K562 (cell line): ENCODE data around the gene COG4. TPM values are rescaled to one million over a fixed set of nuclear protein-coding genes. Genes with fewer than 3 reads are reported as not detected.

Experiments
- ATF1 ChIP-seq, 2 experiments: fragments of 450-650 bp in 1 of 2; IDR thresholded peaks; 2 replicates each; pipeline ENCODE4 v1.6.1; 2016; ENCODE audit warnings: missing compliant biosample characterization in 1 of 2, missing genetic modification characterization in 1 of 2
- ATF6 ChIP-seq: sonication (generic); formaldehyde crosslinking; IDR thresholded peaks from 2 replicates; pipeline ENCODE4 v1.4.0; 2020; ENCODE audit warnings: mild to moderate bottlenecking, missing genetic modification reagents
- CXXC5 ChIP-seq: fragments of 250-450 bp; sonication (Bioruptor Pico); IDR thresholded peaks from 2 replicates; pipeline ENCODE4 v1.8.0; 2022; ENCODE audit warnings: inconsistent platforms, mild to moderate bottlenecking, moderate library complexity
- E2F8 ChIP-seq: fragments of 450-650 bp; IDR thresholded peaks from 2 replicates; pipeline ENCODE4 v1.7.1; 2018; ENCODE audit warnings: mild to moderate bottlenecking, low read depth; ENCODE audit not compliant: partially characterized antibody
- ETV6 ChIP-seq, 3 experiments: fragments of 150-350 bp in 1 of 3; sonication (generic) in 1 of 3; formaldehyde crosslinking in 1 of 3; IDR thresholded peaks; 2 replicates each; pipeline versions ENCODE4 v1.6.1 to v1.8.0; 2014 to 2022; ENCODE audit warnings: borderline replicate concordance in 2 of 3, low read depth in 2 of 3, antibody characterized with exemption in 1 of 3, low read length in 1 of 3, mild to moderate bottlenecking in 1 of 3, missing genetic modification reagents in 1 of 3
- FOXJ3 ChIP-seq: sonication (generic); formaldehyde crosslinking; IDR thresholded peaks from 2 replicates; pipeline ENCODE4 v1.4.0; 2020; ENCODE audit warnings: mild to moderate bottlenecking, missing genetic modification reagents
- HDAC3 ChIP-seq: fragments of 450-650 bp; IDR thresholded peaks from 2 replicates; pipeline ENCODE4 v1.6.1; 2018; ENCODE audit warnings: borderline replicate concordance, mild to moderate bottlenecking, moderate library complexity; ENCODE audit not compliant: partially characterized antibody
- ID3 ChIP-seq, 2 experiments: fragments of 250-450 bp in 1 of 2; fragments of 450-650 bp in 1 of 2; sonication (Bioruptor Pico) in 1 of 2; IDR thresholded peaks; 2 replicates each; pipeline versions ENCODE4 v1.6.1 to v1.8.0; 2016 to 2021; ENCODE audit warnings: mild to moderate bottlenecking in 2 of 2, moderate library complexity in 2 of 2, missing compliant biosample characterization in 1 of 2, missing genetic modification characterization in 1 of 2
- KDM4B ChIP-seq, 2 experiments: fragments of 450-650 bp in 1 of 2; sonication (generic) in 1 of 2; IDR thresholded peaks; 2 replicates each; pipeline ENCODE4 v1.6.1; 2016 to 2017; ENCODE audit warnings: borderline replicate concordance in 2 of 2, antibody characterized with exemption in 1 of 2, low read depth in 1 of 2, mild to moderate bottlenecking in 1 of 2
- MTA2 ChIP-seq: fragments of 450-650 bp; IDR thresholded peaks from 2 replicates; pipeline ENCODE4 v1.6.1; 2016; ENCODE audit warnings: low read depth
- SIRT6 ChIP-seq: IDR thresholded peaks from one replicate; pipeline ENCODE4 v1.6.1; 2012; ENCODE audit warnings: low read depth, mild to moderate bottlenecking, control low read depth, inconsistent platforms, low read length, moderate library complexity
- SMARCC2 ChIP-seq: fragments of 450-650 bp; IDR thresholded peaks from 2 replicates; pipeline ENCODE4 v1.6.1; 2017; ENCODE audit warnings: antibody characterized with exemption, moderate library complexity, mild to moderate bottlenecking, low read depth
- ZNF12 ChIP-seq: sonication (generic); formaldehyde crosslinking; IDR thresholded peaks from 2 replicates; pipeline ENCODE4 v1.4.0; 2020; ENCODE audit warnings: mild to moderate bottlenecking, missing genetic modification reagents
- ZNF23 ChIP-seq: fragments of 250-450 bp; sonication (Bioruptor Pico); IDR thresholded peaks from 2 replicates; pipeline ENCODE4 v1.4.0; 2020; ENCODE audit warnings: mild to moderate bottlenecking
- ZNF24 ChIP-seq: fragments of 450-650 bp; IDR thresholded peaks from 2 replicates; pipeline ENCODE4 v1.6.1; 2016
- ZNF347 ChIP-seq: fragments of 450-650 bp; formaldehyde crosslinking; IDR thresholded peaks from 2 replicates; pipeline ENCODE4 v1.4.0; 2020; ENCODE audit warnings: low read depth, mild to moderate bottlenecking, moderate library complexity
- ZNF589 ChIP-seq: fragments of 200-800 bp; sonication (Bioruptor generic); IDR thresholded peaks from 2 replicates; pipeline ENCODE4 v1.6.1; 2016; ENCODE audit warnings: low read depth, missing genetic modification characterization, missing compliant biosample characterization
- ZNF740 ChIP-seq, 3 experiments: fragments of 200-800 bp in 1 of 3; sonication (Bioruptor generic) in 1 of 3; sonication (generic) in 1 of 3; formaldehyde crosslinking in 1 of 3; IDR thresholded peaks; 2 replicates each; pipeline versions ENCODE4 v1.6.1 to v1.8.0; 2016 to 2022; ENCODE audit warnings: mild to moderate bottlenecking in 2 of 3, missing compliant biosample characterization in 2 of 3, missing genetic modification characterization in 2 of 3, missing genetic modification reagents in 1 of 3
- ZNF830 ChIP-seq: fragments of 250-450 bp; sonication (Bioruptor Pico); IDR thresholded peaks from 2 replicates; pipeline ENCODE4 v1.5.0; 2021; ENCODE audit warnings: mild to moderate bottlenecking
- polyA plus RNA-seq, 8 experiments: library from polyadenylated mRNA; depleted of rRNA in 4 of 8; stranded (reverse) in 5 of 8; unstranded in 3 of 8; fragments of >200 nt; fragmentation: Nextera tagmentation in 2 of 8; fragmentation: Illumina TruSeq in 1 of 8; extraction: Ambion mirVana in 2 of 8; extraction: Trizol in 1 of 8; gene quantifications; 2 replicates each; pipeline versions ENCODE4 v1.2.1 to v1.2.3, GENCODE V29; 2011 to 2014; ENCODE audit warnings: inconsistent platforms in 1 of 8, missing spikeins in 1 of 8
- total RNA-seq, 7 experiments: library from RNA; depleted of rRNA in 6 of 7; stranded (reverse); fragments of >200 nt in 6 of 7; fragmentation: Illumina TruSeq in 2 of 7; extraction: Trizol in 2 of 7; gene quantifications; 2 replicates each; pipeline versions ENCODE4 v1.2.1 to v1.2.3, GENCODE V29; 2011 to 2021; ENCODE audit warnings: low replicate concordance in 1 of 7

The COG4 gene
- total and polyA plus RNA-seq, 9 of the 15 experiments (the other 6 are each of a cell fraction or from before 2014, with no cell fraction given) = 13.7 to 73.9 (median 44.2) TPM

GRCh38 chr16:70523743-70524398 is 517 bp upstream of the COG4 start, which contains the start of gene SF3B3 (continued):
- TF ChIP-seq E2F8 (peak; percentile 17), ZNF347 (CRISPR knock-in tag) (no peak), KDM4B (IDR thresholded peaks at IDR 0.05; ENCODE audit: borderline replicate concordance in 2 of 2, low read depth in 1 of 2) (peak in 1 of 2 experiments; percentile 78; a peak in 1 of 4 replicates), ETV6 (IDR thresholded peaks at IDR 0.05; ENCODE audit: borderline replicate concordance in 1 of 2, low read depth in 2 of 2, low read length in 1 of 2) (no peak), ETV6 (CRISPR knock-in tag; IDR thresholded peaks at IDR 0.05; ENCODE audit: borderline replicate concordance) (0 out of 2 replicates have a peak, but pooled peaks have one; percentile 32), ATF1 (CRISPR knock-in tag; IDR thresholded peaks at IDR 0.05) (no peak), ATF1 (tag; IDR thresholded peaks at IDR 0.05) (peak; percentile 64), HDAC3 (peak; percentile 52), CXXC5 (CRISPR knock-in tag) (0 out of 2 replicates have a peak, but pooled peaks have one; percentile 37), SIRT6 (peak; percentile 57), ZNF830 (CRISPR knock-in tag) (peak; percentile 88; the same call in 1 of the 2 replicates), MTA2 (no peak), ZNF589 (CRISPR knock-in tag) (no peak), ZNF12 (0 out of 2 replicates have a peak, but pooled peaks have one; percentile 32), ID3 (CRISPR knock-in tag; IDR thresholded peaks at IDR 0.05) (no peak), ID3 (tag; IDR thresholded peaks at IDR 0.05) (peak; percentile 69), ATF6 (CRISPR knock-in tag) (0 out of 2 replicates have a peak, but pooled peaks have one; percentile 67), ZNF23 (CRISPR knock-in tag) (no peak), SMARCC2 (0 out of 2 replicates have a peak, but pooled peaks have one; percentile 16), FOXJ3 (CRISPR knock-in tag) (no peak), ZNF24 (no peak), ZNF740 (CRISPR knock-in tag; IDR thresholded peaks at IDR 0.05) (0 out of 2 replicates have a peak, but pooled peaks have one; percentile 0), ZNF740 (tag; IDR thresholded peaks at IDR 0.05) (no peak)
